HCT116 (cell line): ENCODE results near the gene FHIT. TPM values are rescaled to one million over a fixed set of nuclear protein-coding genes. Genes with fewer than 3 reads are reported as not detected.

Experiments used
- ATAC-seq: fragments of 200-7000 bp; cut with Tn5 transposase; 2 replicates; pipeline ENCODE4 v1.9.1; 2020; ENCODE audit warnings: mild to moderate bottlenecking, moderate library complexity
- BruUV-seq: library from RNA; stranded (reverse); fragments of 400-500 nt; replicated peaks from 2 replicates; lab custom pipeline; 2021; lab: Mats Ljungman, UMichigan
- CTCF ChIA-PET: fragments of 300-600 bp; sonication (Branson Sonifier 250); formaldehyde crosslinking; loops from one replicate; lab custom pipeline; 2021; ENCODE audit warnings: antibody characterized with exemption; lab: Charles Lee
- POLR2A ChIA-PET: fragments of 300-600, 350-600 bp; sonication (Branson Sonifier 250); formaldehyde crosslinking; loops from one replicate; lab custom pipeline; 2021; ENCODE audit warnings: antibody characterized with exemption; lab: Charles Lee
- RAD21 ChIA-PET, 2 experiments: fragments of 300-600 bp; sonication (Branson Sonifier 250); formaldehyde crosslinking; loops; one replicate each; lab custom pipeline; 2023; ENCODE audit warnings: low total read pairs in 2 of 2; ENCODE audit not compliant: uncharacterized antibody in 2 of 2, unreplicated experiment in 2 of 2, low non-redundant PET in 1 of 2; lab: Charles Lee
- DNase-seq: peaks from one replicate; pipeline ENCODE4 v3.0.0-alpha.2; 2010; ENCODE audit warnings: low read depth, low spot score
- H2AFZ ChIP-seq: fragments of 200-600 bp; shearing (Covaris generic), sonication (generic); 2 replicates; pipeline ENCODE4 v1.6.1; 2017; ENCODE audit warnings: low read depth, mixed run types, mixed read lengths, antibody characterized with exemption, low read length; ENCODE audit not compliant: poor library complexity, severe bottlenecking
- H3K27ac ChIP-seq: 2 replicates; pipeline ENCODE4 v1.5.1; 2012; ENCODE audit warnings: low read depth, low read length
- H3K27me3 ChIP-seq: fragments of 200-600 bp; sonication (generic); 2 replicates; pipeline ENCODE4 v1.6.1; 2016; ENCODE audit warnings: mixed run types, low read length, mixed read lengths; ENCODE audit not compliant: insufficient read depth
- H3K36me3 ChIP-seq, 2 experiments: fragments of 200-500 bp in 1 of 2; fragments of 200-600 bp in 1 of 2; sonication (Bioruptor generic) in 1 of 2; sonication (generic) in 1 of 2; 2 replicates each; pipeline versions ENCODE4 v1.5.1 to v1.6.1; 2014 to 2016; ENCODE audit warnings: low read length in 2 of 2, inconsistent platforms in 1 of 2, mixed read lengths in 1 of 2, mixed run types in 1 of 2; ENCODE audit not compliant: insufficient read depth in 2 of 2, control insufficient read depth in 1 of 2
- H3K4me1 ChIP-seq, 2 experiments: fragments of 200-600 bp in 1 of 2; sonication (generic) in 1 of 2; 2 replicates each; pipeline versions ENCODE4 v1.5.1 to v1.6.1; 2012 to 2017; ENCODE audit warnings: low read length in 2 of 2, inconsistent platforms in 1 of 2, mild to moderate bottlenecking in 1 of 2, mixed read lengths in 1 of 2, mixed run types in 1 of 2, moderate library complexity in 1 of 2; ENCODE audit not compliant: insufficient read depth in 2 of 2, control insufficient read depth in 1 of 2
- H3K4me2 ChIP-seq: fragments of 200-600 bp; sonication (generic); 2 replicates; pipeline ENCODE4 v1.6.1; 2017; ENCODE audit warnings: mixed run types, low read length, mixed read lengths
- H3K4me3 ChIP-seq, 2 experiments: fragments of 200-600 bp in 1 of 2; sonication (generic) in 1 of 2; replicated peaks in 1 of 2; 2 replicates each; pipeline ENCODE4 v1.5.1; 2011 to 2016; ENCODE audit warnings: low read length in 2 of 2, control low read depth in 1 of 2, low read depth in 1 of 2, mild to moderate bottlenecking in 1 of 2, mixed read lengths in 1 of 2, mixed run types in 1 of 2
- H3K79me2 ChIP-seq: fragments of 200-600 bp; sonication (generic); 2 replicates; pipeline ENCODE4 v1.6.1; 2017; ENCODE audit warnings: mild to moderate bottlenecking, mixed run types, low read length, moderate library complexity, mixed read lengths; ENCODE audit not compliant: insufficient read depth
- H3K9ac ChIP-seq: fragments of 200-600 bp; sonication (generic); 2 replicates; pipeline ENCODE4 v1.6.1; 2016; ENCODE audit warnings: low read length, mixed read lengths
- H3K9me2 ChIP-seq: fragments of 200-600 bp; sonication (generic), shearing (Covaris generic); 2 replicates; pipeline ENCODE4 v1.6.1; 2017; ENCODE audit warnings: mixed run types, mild to moderate bottlenecking, moderate library complexity; ENCODE audit not compliant: insufficient read depth
- H3K9me3 ChIP-seq, 2 experiments: fragments of 200-500 bp in 1 of 2; fragments of 200-600 bp in 1 of 2; sonication (Bioruptor generic) in 1 of 2; sonication (generic) in 1 of 2; 2 replicates each; pipeline ENCODE4 v1.6.1; 2014 to 2017; ENCODE audit warnings: low read length in 2 of 2, mixed read lengths in 2 of 2, inconsistent platforms in 1 of 2, low read depth in 1 of 2, mild to moderate bottlenecking in 1 of 2, mixed run types in 1 of 2, moderate library complexity in 1 of 2; ENCODE audit not compliant: control insufficient read depth in 1 of 2, insufficient read depth in 1 of 2
- H4K20me1 ChIP-seq: fragments of 200-600 bp; sonication (generic), shearing (Covaris generic); 2 replicates; pipeline ENCODE4 v1.6.1; 2017; ENCODE audit warnings: mixed run types, mild to moderate bottlenecking, moderate library complexity; ENCODE audit not compliant: insufficient read depth
- CBX3 ChIP-seq: IDR thresholded peaks from 2 replicates; pipeline ENCODE4 v1.6.1; 2012; ENCODE audit warnings: low read depth
- EGR1 ChIP-seq: IDR thresholded peaks from 2 replicates; pipeline ENCODE4 v1.6.1; 2012; ENCODE audit warnings: low read depth
- ELF1 ChIP-seq: IDR thresholded peaks from 2 replicates; pipeline ENCODE4 v1.6.1; 2012; ENCODE audit warnings: low read depth, borderline replicate concordance
- EZH2 ChIP-seq: fragments of 200-600 bp; sonication (generic); IDR thresholded peaks from 2 replicates; pipeline ENCODE4 v1.6.1; 2017; ENCODE audit warnings: antibody characterized with exemption, mixed run types
- JUND ChIP-seq: IDR thresholded peaks from 2 replicates; pipeline ENCODE4 v1.6.1; 2012
- SP1 ChIP-seq: IDR thresholded peaks from 2 replicates; pipeline ENCODE4 v1.6.1; 2012; ENCODE audit warnings: low read depth
- TCF7L2 ChIP-seq: IDR thresholded peaks from 2 replicates; pipeline ENCODE4 v1.7.0; 2011; ENCODE audit warnings: borderline replicate concordance, inconsistent platforms; ENCODE audit not compliant: insufficient read depth, insufficient read length; ENCODE audit errors: extremely low read depth
- YY1 ChIP-seq: IDR thresholded peaks from 2 replicates; pipeline ENCODE4 v1.6.1; 2011; ENCODE audit warnings: low read length, low read depth, moderate library complexity, mild to moderate bottlenecking; ENCODE audit not compliant: insufficient replicate concordance; ENCODE audit errors: extremely low read depth
- ZFX ChIP-seq: fragments of 450-650 bp; IDR thresholded peaks from 2 replicates; pipeline ENCODE4 v1.6.1; 2017
- ZNF274 ChIP-seq: fragments of 200-500 bp; sonication (Bioruptor generic); IDR thresholded peaks from 2 replicates; pipeline ENCODE4 v1.6.1; 2014; ENCODE audit warnings: mild to moderate bottlenecking, low read depth, low read length, inconsistent platforms
- intact Hi-C: fragments of 100-400 bp; cut with micrococcal nuclease; formaldehyde crosslinking; loops from 2 replicates; pipeline ENCODE4 v1.10.0; 2022
- total RNA-seq: library from RNA; stranded (reverse); gene quantifications from one replicate; pipeline ENCODE4 v1.2.1, GENCODE V29; 2021; ENCODE audit not compliant: unreplicated experiment
- TF ChIP-seq, protein P1 (sequence below), 3 experiments: fragments of 200-600 bp in 1 of 3; sonication (generic) in 1 of 3; IDR thresholded peaks in 2 of 3; conservative IDR thresholded peaks in 1 of 3; 2 replicates each; pipeline ENCODE4 v1.5.1; 2012 to 2017; ENCODE audit warnings: low read depth in 2 of 3, low read length in 2 of 3, antibody characterized with exemption in 1 of 3, borderline replicate concordance in 1 of 3, control low read depth in 1 of 3, mild to moderate bottlenecking in 1 of 3, mixed read lengths in 1 of 3, mixed run types in 1 of 3, moderate library complexity in 1 of 3; ENCODE audit not compliant: insufficient read depth in 1 of 3
- TF ChIP-seq, protein P2 (sequence below): IDR thresholded peaks from 2 replicates; pipeline ENCODE4 v1.6.1; 2012; ENCODE audit warnings: low read depth

Gene FHIT
- total RNA-seq, 1 experiment from 2014 or later, result 20.1 TPM

DNA sequence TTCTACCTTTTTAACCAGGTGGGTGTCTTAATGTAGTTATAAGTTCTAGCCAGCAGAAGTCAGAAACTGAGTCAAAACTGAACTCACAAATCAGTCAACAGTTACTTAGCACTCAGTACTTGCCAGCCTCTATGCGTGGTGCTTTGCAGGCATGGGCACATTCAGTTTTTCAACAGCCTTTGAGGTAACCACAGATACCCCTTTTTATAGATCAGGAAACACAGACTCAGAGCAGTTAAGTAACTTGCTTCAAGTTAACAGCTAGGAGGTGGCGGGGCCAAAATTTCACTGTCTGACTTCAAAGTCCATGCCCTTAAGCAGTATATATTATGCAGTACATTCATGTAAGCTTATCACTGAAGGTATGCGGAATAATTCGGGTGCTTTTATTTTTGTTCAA, 139.4 kb downstream of the FHIT start:
- no peak overlapping the region for H3K27ac ChIP-seq
- no peak for DNase-seq
- H4K20me1 ChIP-seq, result no peaks in the 10 kb centered on the region
- no peaks in the 10 kb centered on the region for H3K27me3 ChIP-seq
- no peaks in the 10 kb centered on the region for H3K9me2 ChIP-seq
- no peak overlapping the region for H3K4me3 ChIP-seq
- no peak for TF ChIP-seq YY1
- TF ChIP-seq TCF7L2, result no peak
- TF ChIP-seq, protein P1, sequence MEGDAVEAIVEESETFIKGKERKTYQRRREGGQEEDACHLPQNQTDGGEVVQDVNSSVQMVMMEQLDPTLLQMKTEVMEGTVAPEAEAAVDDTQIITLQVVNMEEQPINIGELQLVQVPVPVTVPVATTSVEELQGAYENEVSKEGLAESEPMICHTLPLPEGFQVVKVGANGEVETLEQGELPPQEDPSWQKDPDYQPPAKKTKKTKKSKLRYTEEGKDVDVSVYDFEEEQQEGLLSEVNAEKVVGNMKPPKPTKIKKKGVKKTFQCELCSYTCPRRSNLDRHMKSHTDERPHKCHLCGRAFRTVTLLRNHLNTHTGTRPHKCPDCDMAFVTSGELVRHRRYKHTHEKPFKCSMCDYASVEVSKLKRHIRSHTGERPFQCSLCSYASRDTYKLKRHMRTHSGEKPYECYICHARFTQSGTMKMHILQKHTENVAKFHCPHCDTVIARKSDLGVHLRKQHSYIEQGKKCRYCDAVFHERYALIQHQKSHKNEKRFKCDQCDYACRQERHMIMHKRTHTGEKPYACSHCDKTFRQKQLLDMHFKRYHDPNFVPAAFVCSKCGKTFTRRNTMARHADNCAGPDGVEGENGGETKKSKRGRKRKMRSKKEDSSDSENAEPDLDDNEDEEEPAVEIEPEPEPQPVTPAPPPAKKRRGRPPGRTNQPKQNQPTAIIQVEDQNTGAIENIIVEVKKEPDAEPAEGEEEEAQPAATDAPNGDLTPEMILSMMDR (IDR thresholded peaks at IDR 0.05 in 2 of 3, conservative IDR thresholded peaks at IDR 0.05 in 1 of 3; ENCODE audit: borderline replicate concordance in 1 of 3, insufficient read depth in 1 of 3, low read depth in 2 of 3, low read length in 2 of 3), result no peak
- TF ChIP-seq ZFX, result no peak
- TF ChIP-seq SP1, result no peak
- no peak for TF ChIP-seq JUND
- TF ChIP-seq EZH2, result no peak
- TF ChIP-seq CBX3, result no peak
- TF ChIP-seq ZNF274, result no peak
- TF ChIP-seq EGR1, result no peak
- TF ChIP-seq, protein P2, sequence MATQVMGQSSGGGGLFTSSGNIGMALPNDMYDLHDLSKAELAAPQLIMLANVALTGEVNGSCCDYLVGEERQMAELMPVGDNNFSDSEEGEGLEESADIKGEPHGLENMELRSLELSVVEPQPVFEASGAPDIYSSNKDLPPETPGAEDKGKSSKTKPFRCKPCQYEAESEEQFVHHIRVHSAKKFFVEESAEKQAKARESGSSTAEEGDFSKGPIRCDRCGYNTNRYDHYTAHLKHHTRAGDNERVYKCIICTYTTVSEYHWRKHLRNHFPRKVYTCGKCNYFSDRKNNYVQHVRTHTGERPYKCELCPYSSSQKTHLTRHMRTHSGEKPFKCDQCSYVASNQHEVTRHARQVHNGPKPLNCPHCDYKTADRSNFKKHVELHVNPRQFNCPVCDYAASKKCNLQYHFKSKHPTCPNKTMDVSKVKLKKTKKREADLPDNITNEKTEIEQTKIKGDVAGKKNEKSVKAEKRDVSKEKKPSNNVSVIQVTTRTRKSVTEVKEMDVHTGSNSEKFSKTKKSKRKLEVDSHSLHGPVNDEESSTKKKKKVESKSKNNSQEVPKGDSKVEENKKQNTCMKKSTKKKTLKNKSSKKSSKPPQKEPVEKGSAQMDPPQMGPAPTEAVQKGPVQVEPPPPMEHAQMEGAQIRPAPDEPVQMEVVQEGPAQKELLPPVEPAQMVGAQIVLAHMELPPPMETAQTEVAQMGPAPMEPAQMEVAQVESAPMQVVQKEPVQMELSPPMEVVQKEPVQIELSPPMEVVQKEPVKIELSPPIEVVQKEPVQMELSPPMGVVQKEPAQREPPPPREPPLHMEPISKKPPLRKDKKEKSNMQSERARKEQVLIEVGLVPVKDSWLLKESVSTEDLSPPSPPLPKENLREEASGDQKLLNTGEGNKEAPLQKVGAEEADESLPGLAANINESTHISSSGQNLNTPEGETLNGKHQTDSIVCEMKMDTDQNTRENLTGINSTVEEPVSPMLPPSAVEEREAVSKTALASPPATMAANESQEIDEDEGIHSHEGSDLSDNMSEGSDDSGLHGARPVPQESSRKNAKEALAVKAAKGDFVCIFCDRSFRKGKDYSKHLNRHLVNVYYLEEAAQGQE, result no peak
- TF ChIP-seq ELF1, result no peak
- TF ChIP-seq, all 23 proteins: peak for 0
- no peak for ATAC-seq
- BruUV-seq, result no TSS peak
- H3K4me1 ChIP-seq, result no peaks in the 10 kb centered on the region
- ChIA-PET CTCF (no interaction called here), RAD21 (no interaction called here), POLR2A (no interaction called here)
- no peak overlapping the region for H3K4me2 ChIP-seq
- H3K9ac ChIP-seq, result no peak overlapping the region
- intact Hi-C loops, result no loop called here
- H3K36me3 ChIP-seq, result no peaks in the 10 kb centered on the region
- H2AFZ ChIP-seq, result no peak overlapping the region
- H3K9me3 ChIP-seq, result no peaks in the 10 kb centered on the region
- H3K79me2 ChIP-seq, result no peaks in the 10 kb centered on the region
